GM12878 (cell line): ENCODE measurements around the gene MMEL1. TPM values are rescaled to one million over a fixed set of nuclear protein-coding genes. Genes with fewer than 3 reads are reported as not detected.

Experiments
- ATAC-seq: fragments of 200-7000 bp; cut with Tn5 transposase; 3 replicates; pipeline ENCODE4 v1.9.1; 2020; ENCODE audit warnings: mild to moderate bottlenecking, moderate library complexity
- BruUV-seq: library from RNA; stranded (reverse); fragments of 400-500 nt; replicated peaks from 2 replicates; lab custom pipeline; 2021; lab: Mats Ljungman, UMichigan
- CTCF ChIA-PET: fragments of 300-600 bp; sonication (Branson Sonifier 250); formaldehyde crosslinking; extraction: SDS; loops from one replicate; lab custom pipeline; 2021; ENCODE audit warnings: inconsistent platforms; lab: Yijun Ruan, JAX
- POLR2A ChIA-PET: fragments of 350-600 bp; formaldehyde crosslinking; extraction: SDS; loops from one replicate; lab custom pipeline; 2021; ENCODE audit warnings: inconsistent platforms; lab: Charles Lee
- RAD21 ChIA-PET: fragments of 300-600 bp; sonication (Branson Sonifier 250); formaldehyde crosslinking; loops from one replicate; lab custom pipeline; 2023; ENCODE audit warnings: antibody characterized with exemption; ENCODE audit not compliant: unreplicated experiment; lab: Charles Lee
- SMC1A ChIA-PET: fragments of 300-600 bp; sonication (Branson Sonifier 250); formaldehyde crosslinking; loops from one replicate; lab custom pipeline; 2023; ENCODE audit not compliant: unreplicated experiment, uncharacterized antibody; lab: Charles Lee
- DNase-seq: peaks from one replicate; pipeline ENCODE4 v3.0.0-alpha.2; 2011; ENCODE audit warnings: low read depth, low spot score
- FAIRE-seq: peaks from 3 replicates; lab custom pipeline; 2011; peaks lifted over from hg19 to GRCh38; lab: Jason Lieb, UNC
- H2AFZ ChIP-seq: 2 replicates; pipeline ENCODE4 v1.6.0; 2011; ENCODE audit warnings: low read depth, low read length, control low read depth; ENCODE audit not compliant: control insufficient read depth
- H3K27ac ChIP-seq: 2 replicates; pipeline ENCODE4 v1.5.1; 2011; ENCODE audit warnings: control low read depth; ENCODE audit not compliant: control insufficient read depth, insufficient read depth
- H3K27me3 ChIP-seq, 2 experiments: replicated peaks in 1 of 2; 2 replicates each; pipeline versions ENCODE4 v1.6.0 to v1.6.1; 2011; ENCODE audit warnings: low read length in 1 of 2; ENCODE audit not compliant: control insufficient read depth in 2 of 2, insufficient read depth in 2 of 2
- H3K36me3 ChIP-seq, 2 experiments: 2 replicates each; pipeline ENCODE4 v1.5.1; 2011; ENCODE audit warnings: low read length in 1 of 2; ENCODE audit not compliant: control insufficient read depth in 2 of 2, insufficient read depth in 2 of 2
- H3K4me1 ChIP-seq: 2 replicates; pipeline ENCODE4 v1.6.1; 2011; ENCODE audit warnings: mild to moderate bottlenecking, low read length, moderate library complexity, mixed read lengths; ENCODE audit not compliant: control insufficient read depth, insufficient read depth
- H3K4me2 ChIP-seq: 2 replicates; pipeline ENCODE4 v1.6.0; 2011; ENCODE audit warnings: control low read depth; ENCODE audit not compliant: control insufficient read depth, insufficient read depth
- H3K4me3 ChIP-seq: fragments of 200-600 bp; sonication (generic); 2 replicates; pipeline ENCODE4 v1.5.1; 2016
- H3K79me2 ChIP-seq: 2 replicates; pipeline ENCODE4 v1.6.0; 2011; ENCODE audit warnings: low read length; ENCODE audit not compliant: control insufficient read depth, insufficient read depth
- H3K9ac ChIP-seq: 2 replicates; pipeline ENCODE4 v1.8.0; 2011; ENCODE audit warnings: low read length, control low read depth, mixed read lengths; ENCODE audit not compliant: control insufficient read depth, insufficient read depth
- H3K9me3 ChIP-seq: replicated peaks from 3 replicates; pipeline ENCODE4 v1.5.1; 2011; ENCODE audit warnings: mild to moderate bottlenecking, low read length; ENCODE audit not compliant: control insufficient read depth, insufficient read depth
- H4K20me1 ChIP-seq: 2 replicates; pipeline ENCODE4 v1.6.0; 2011; ENCODE audit not compliant: control insufficient read depth, insufficient read depth
- CREB1 ChIP-seq: IDR thresholded peaks from 2 replicates; pipeline ENCODE4 v1.6.1; 2012; ENCODE audit warnings: low read depth, mild to moderate bottlenecking, inconsistent platforms
- ESRRA ChIP-seq: IDR thresholded peaks from 2 replicates; pipeline ENCODE4 v1.6.1; 2012; ENCODE audit warnings: mild to moderate bottlenecking, low read length, improper control_type of control experiment
- IRF4 ChIP-seq: IDR thresholded peaks from 2 replicates; pipeline ENCODE4 v1.6.1; 2011; ENCODE audit warnings: low read depth, low read length
- JUND ChIP-seq: IDR thresholded peaks from 2 replicates; pipeline ENCODE4 v1.6.1; 2012; ENCODE audit warnings: low read depth, mild to moderate bottlenecking, low read length, improper control_type of control experiment, moderate library complexity
- RAD21 ChIP-seq: IDR thresholded peaks from 2 replicates; pipeline ENCODE4 v1.6.1; 2011; ENCODE audit warnings: mild to moderate bottlenecking, low read depth, low read length, moderate library complexity; ENCODE audit not compliant: insufficient read depth
- RFX5 ChIP-seq: IDR thresholded peaks from 2 replicates; pipeline ENCODE4 v1.6.1; 2011; ENCODE audit warnings: low read depth, low read length, improper control_type of control experiment
- SIX5 ChIP-seq: IDR thresholded peaks from 2 replicates; pipeline ENCODE4 v1.6.1; 2011; ENCODE audit warnings: mild to moderate bottlenecking, low read depth, low read length, moderate library complexity; ENCODE audit not compliant: severe bottlenecking
- SMARCA5 ChIP-seq: fragments of 450-650 bp; IDR thresholded peaks from 2 replicates; pipeline ENCODE4 v1.6.1; 2017; ENCODE audit warnings: mild to moderate bottlenecking
- SRF ChIP-seq, 2 experiments: IDR thresholded peaks; 2 replicates each; pipeline ENCODE4 v1.6.1; 2011; ENCODE audit warnings: low read depth in 2 of 2, low read length in 2 of 2, mild to moderate bottlenecking in 1 of 2, moderate library complexity in 1 of 2
- ZNF24 ChIP-seq: fragments of 450-650 bp; IDR thresholded peaks from 2 replicates; pipeline ENCODE4 v1.6.1; 2017; ENCODE audit warnings: antibody characterized with exemption, mild to moderate bottlenecking
- ZZZ3 ChIP-seq: IDR thresholded peaks from 2 replicates; pipeline ENCODE4 v1.6.1; 2011; ENCODE audit warnings: low read depth; ENCODE audit not compliant: control insufficient read depth, insufficient read length
- WGBS: methylation state at CpG from one replicate; pipeline ENCODE4 v1.1.6; 2016; ENCODE audit warnings: low lambda C conversion rate; ENCODE audit not compliant: insufficient replicate concordance, insufficient coverage; ENCODE audit errors: missing lambda C conversion rate; 5-methylcytosine and 5-hydroxymethylcytosine counted together
- in situ Hi-C: fragments of 300-500 bp; cut with MboI; formaldehyde crosslinking; loops from 9 replicates; pipeline ENCODE4 v1.14.3; 2018; ENCODE audit warnings: mixed read lengths
- intact Hi-C: fragments of 100-400 bp; cut with micrococcal nuclease; formaldehyde crosslinking; loops from one replicate; pipeline ENCODE4 v1.14.2; 2022; ENCODE audit not compliant: unreplicated experiment
- polyA plus RNA-seq, 11 experiments: library from polyadenylated mRNA; depleted of rRNA in 4 of 11; unstranded in 6 of 11; stranded (reverse) in 5 of 11; fragments of >200 nt; fragmentation: Nextera tagmentation in 4 of 11; fragmentation: Illumina TruSeq in 1 of 11; extraction: Ambion mirVana in 4 of 11; extraction: Trizol in 1 of 11; gene quantifications; 1 replicate in 1 of 11; 2 replicates in 10 of 11; pipeline versions ENCODE4 v1.2.1 to v1.2.3, GENCODE V29; 2011 to 2016; ENCODE audit warnings: inconsistent platforms in 2 of 11, missing spikeins in 2 of 11, low read depth in 1 of 11
- total RNA-seq, 4 experiments: library from RNA; depleted of rRNA in 3 of 4; stranded (reverse); fragments of >200 nt in 3 of 4; fragmentation: Illumina TruSeq in 1 of 4; extraction: Trizol in 1 of 4; gene quantifications; 2 replicates each; pipeline versions ENCODE4 v1.2.1 to v1.2.3, GENCODE V29; 2013 to 2021
- TF ChIP-seq, protein P1 (sequence below): IDR thresholded peaks from 2 replicates; pipeline ENCODE4 v1.6.1; 2011; ENCODE audit warnings: borderline replicate concordance, low read depth, mild to moderate bottlenecking, moderate library complexity, mixed read lengths, low read length; ENCODE audit not compliant: insufficient read depth; ENCODE audit errors: extremely low read length
- TF ChIP-seq, protein P2 (sequence below): fragments of 450-650 bp; formaldehyde crosslinking; IDR thresholded peaks from 2 replicates; pipeline ENCODE4 v1.5.0; 2022; ENCODE audit warnings: mild to moderate bottlenecking, missing genetic modification characterization
- TF ChIP-seq, protein P3 (sequence below): fragments of 450-650 bp; IDR thresholded peaks from 2 replicates; pipeline ENCODE4 v1.6.1; 2014; ENCODE audit warnings: mild to moderate bottlenecking
- TF ChIP-seq, protein P4 (sequence below): fragments of 450-650 bp; IDR thresholded peaks from 2 replicates; pipeline ENCODE4 v1.6.1; 2017; ENCODE audit warnings: antibody characterized with exemption, mild to moderate bottlenecking, moderate library complexity

The MMEL1 gene
- total and polyA plus RNA-seq, 10 of the 15 experiments (the other 5 are each of a cell fraction or from before 2014, with no cell fraction given), result 0.11 TPM; not detected in 9

DNA sequence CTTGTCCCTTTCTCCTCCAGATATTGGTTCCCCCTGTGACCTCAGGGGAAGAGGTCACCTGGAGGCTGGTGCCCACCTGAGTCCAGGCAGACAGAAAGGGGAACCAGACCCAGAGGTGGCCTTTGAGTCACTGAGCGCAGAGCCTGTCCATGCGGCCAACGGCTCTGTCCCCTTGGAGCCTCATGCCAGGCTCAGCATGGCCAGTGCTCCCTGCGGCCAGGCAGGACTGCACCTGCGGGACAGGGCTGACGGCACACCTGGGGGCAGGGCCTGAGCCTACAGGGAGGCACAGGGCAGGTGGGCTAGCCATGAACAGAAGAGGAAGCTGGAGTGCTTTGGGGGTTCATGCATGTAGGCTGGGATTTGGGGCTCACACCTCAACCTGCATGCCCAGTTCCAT is 74.0 kb downstream of the MMEL1 start:
- H3K9ac ChIP-seq, result no peak overlapping the region
- ATAC-seq (no peak), FAIRE-seq (no peak), DNase-seq (no peak)
- ChIA-PET POLR2A (interaction anchor here (1.4 to 5.5 kb wide), 2 partner anchors 12 to 20 kb away, joined by 3 to 60 read pairs; no protein-coding TSS in a partner anchor), SMC1A (interaction anchor here (0.9 to 4.7 kb wide), 2 partner anchors 15 to 25 kb away, joined by 3 to 39 read pairs; partner anchors contain the start of gene PRXL2B), CTCF (interaction anchor here (5.1 kb wide), 1 partner anchor 25 kb away, joined by 54 read pairs; the partner anchor contains the start of gene PRXL2B), RAD21 (no interaction called here)
- intact Hi-C loops (loop anchor here (5.0 kb wide), 1 partner anchor 863 kb away; no protein-coding TSS in a partner anchor), in situ Hi-C loops (no loop called here)
- H3K36me3 ChIP-seq, result peaks cover 0 to 2% of the 10 kb centered on the region in 2 experiments; a peak in 3 of 4 replicates
- no peaks in the 10 kb centered on the region for H3K9me3 ChIP-seq
- H3K79me2 ChIP-seq, result peaks cover 38% of the 10 kb centered on the region
- H4K20me1 ChIP-seq, result no peaks in the 10 kb centered on the region
- BruUV-seq, result no TSS peak
- H3K4me3 ChIP-seq, result no peak overlapping the region
- no peak overlapping the region for H2AFZ ChIP-seq
- peaks cover 24% of the 10 kb centered on the region for H3K4me1 ChIP-seq
- WGBS, result 81% methylated on average over 6 of the region's 6 CpGs
- no peaks in the 10 kb centered on the region for H3K27me3 ChIP-seq
- H3K4me2 ChIP-seq, result no peak overlapping the region
- no peak overlapping the region for H3K27ac ChIP-seq
- TF ChIP-seq SMARCA5, result no peak
- TF ChIP-seq ZZZ3, result no peak
- TF ChIP-seq, protein P1, sequence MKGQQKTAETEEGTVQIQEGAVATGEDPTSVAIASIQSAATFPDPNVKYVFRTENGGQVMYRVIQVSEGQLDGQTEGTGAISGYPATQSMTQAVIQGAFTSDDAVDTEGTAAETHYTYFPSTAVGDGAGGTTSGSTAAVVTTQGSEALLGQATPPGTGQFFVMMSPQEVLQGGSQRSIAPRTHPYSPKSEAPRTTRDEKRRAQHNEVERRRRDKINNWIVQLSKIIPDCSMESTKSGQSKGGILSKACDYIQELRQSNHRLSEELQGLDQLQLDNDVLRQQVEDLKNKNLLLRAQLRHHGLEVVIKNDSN, result no peak
- no peak for TF ChIP-seq SIX5
- TF ChIP-seq ZNF24, result no peak
- TF ChIP-seq, protein P2, sequence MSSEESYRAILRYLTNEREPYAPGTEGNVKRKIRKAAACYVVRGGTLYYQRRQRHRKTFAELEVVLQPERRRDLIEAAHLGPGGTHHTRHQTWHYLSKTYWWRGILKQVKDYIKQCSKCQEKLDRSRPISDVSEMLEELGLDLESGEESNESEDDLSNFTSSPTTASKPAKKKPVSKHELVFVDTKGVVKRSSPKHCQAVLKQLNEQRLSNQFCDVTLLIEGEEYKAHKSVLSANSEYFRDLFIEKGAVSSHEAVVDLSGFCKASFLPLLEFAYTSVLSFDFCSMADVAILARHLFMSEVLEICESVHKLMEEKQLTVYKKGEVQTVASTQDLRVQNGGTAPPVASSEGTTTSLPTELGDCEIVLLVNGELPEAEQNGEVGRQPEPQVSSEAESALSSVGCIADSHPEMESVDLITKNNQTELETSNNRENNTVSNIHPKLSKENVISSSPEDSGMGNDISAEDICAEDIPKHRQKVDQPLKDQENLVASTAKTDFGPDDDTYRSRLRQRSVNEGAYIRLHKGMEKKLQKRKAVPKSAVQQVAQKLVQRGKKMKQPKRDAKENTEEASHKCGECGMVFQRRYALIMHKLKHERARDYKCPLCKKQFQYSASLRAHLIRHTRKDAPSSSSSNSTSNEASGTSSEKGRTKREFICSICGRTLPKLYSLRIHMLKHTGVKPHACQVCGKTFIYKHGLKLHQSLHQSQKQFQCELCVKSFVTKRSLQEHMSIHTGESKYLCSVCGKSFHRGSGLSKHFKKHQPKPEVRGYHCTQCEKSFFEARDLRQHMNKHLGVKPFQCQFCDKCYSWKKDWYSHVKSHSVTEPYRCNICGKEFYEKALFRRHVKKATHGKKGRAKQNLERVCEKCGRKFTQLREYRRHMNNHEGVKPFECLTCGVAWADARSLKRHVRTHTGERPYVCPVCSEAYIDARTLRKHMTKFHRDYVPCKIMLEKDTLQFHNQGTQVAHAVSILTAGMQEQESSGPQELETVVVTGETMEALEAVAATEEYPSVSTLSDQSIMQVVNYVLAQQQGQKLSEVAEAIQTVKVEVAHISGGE (CRISPR knock-in tag), result no peak
- TF ChIP-seq CREB1, result no peak
- TF ChIP-seq, protein P3, sequence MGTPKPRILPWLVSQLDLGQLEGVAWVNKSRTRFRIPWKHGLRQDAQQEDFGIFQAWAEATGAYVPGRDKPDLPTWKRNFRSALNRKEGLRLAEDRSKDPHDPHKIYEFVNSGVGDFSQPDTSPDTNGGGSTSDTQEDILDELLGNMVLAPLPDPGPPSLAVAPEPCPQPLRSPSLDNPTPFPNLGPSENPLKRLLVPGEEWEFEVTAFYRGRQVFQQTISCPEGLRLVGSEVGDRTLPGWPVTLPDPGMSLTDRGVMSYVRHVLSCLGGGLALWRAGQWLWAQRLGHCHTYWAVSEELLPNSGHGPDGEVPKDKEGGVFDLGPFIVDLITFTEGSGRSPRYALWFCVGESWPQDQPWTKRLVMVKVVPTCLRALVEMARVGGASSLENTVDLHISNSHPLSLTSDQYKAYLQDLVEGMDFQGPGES, result no peak
- no peak for TF ChIP-seq RFX5
- TF ChIP-seq RAD21, result no peak
- TF ChIP-seq IRF4, result no peak
- TF ChIP-seq SRF (IDR thresholded peaks at IDR 0.05; ENCODE audit: low read depth in 2 of 2, low read length in 2 of 2), result no peak
- no peak for TF ChIP-seq ESRRA
- TF ChIP-seq JUND, result no peak
- TF ChIP-seq, protein P4, sequence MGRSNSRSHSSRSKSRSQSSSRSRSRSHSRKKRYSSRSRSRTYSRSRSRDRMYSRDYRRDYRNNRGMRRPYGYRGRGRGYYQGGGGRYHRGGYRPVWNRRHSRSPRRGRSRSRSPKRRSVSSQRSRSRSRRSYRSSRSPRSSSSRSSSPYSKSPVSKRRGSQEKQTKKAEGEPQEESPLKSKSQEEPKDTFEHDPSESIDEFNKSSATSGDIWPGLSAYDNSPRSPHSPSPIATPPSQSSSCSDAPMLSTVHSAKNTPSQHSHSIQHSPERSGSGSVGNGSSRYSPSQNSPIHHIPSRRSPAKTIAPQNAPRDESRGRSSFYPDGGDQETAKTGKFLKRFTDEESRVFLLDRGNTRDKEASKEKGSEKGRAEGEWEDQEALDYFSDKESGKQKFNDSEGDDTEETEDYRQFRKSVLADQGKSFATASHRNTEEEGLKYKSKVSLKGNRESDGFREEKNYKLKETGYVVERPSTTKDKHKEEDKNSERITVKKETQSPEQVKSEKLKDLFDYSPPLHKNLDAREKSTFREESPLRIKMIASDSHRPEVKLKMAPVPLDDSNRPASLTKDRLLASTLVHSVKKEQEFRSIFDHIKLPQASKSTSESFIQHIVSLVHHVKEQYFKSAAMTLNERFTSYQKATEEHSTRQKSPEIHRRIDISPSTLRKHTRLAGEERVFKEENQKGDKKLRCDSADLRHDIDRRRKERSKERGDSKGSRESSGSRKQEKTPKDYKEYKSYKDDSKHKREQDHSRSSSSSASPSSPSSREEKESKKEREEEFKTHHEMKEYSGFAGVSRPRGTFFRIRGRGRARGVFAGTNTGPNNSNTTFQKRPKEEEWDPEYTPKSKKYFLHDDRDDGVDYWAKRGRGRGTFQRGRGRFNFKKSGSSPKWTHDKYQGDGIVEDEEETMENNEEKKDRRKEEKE, result no peak
